Natural killer cell (primary cell): ENCODE data around the gene PKMYT1. TPM values are rescaled to one million over a fixed set of nuclear protein-coding genes. Genes with fewer than 3 reads are reported as not detected.

Experiments
- ATAC-seq, 3 donors: fragments of 150-1000 bp in 2 of 3; fragments of 200-7000 bp in 1 of 3; cut with Tn5 transposase; 1 replicate in 1 of 3; 2 replicates in 2 of 3; pipeline ENCODE4 v1.10.0; 2021; ENCODE audit warnings: mild to moderate bottlenecking in 2 of 3, moderate library complexity in 2 of 3
- DNase-seq, 2 donors: peaks; one replicate each; pipeline versions ENCODE4 v3.0.0 to v3.0.0-alpha.2; 2013 to 2021; ENCODE audit warnings: mixed read lengths in 1 of 2
- H3K27ac ChIP-seq: one replicate; pipeline ENCODE4 v1.5.1; 2013; ENCODE audit warnings: mild to moderate bottlenecking, low read length
- H3K27me3 ChIP-seq: one replicate; pipeline ENCODE4 v1.6.1; 2013; ENCODE audit warnings: low read length; ENCODE audit not compliant: control insufficient read depth, insufficient read depth
- H3K36me3 ChIP-seq: one replicate; pipeline ENCODE4 v1.6.1; 2013; ENCODE audit warnings: low read length; ENCODE audit not compliant: control insufficient read depth, insufficient read depth
- H3K4me1 ChIP-seq: one replicate; pipeline ENCODE4 v1.6.1; 2013; ENCODE audit warnings: low read length; ENCODE audit not compliant: control insufficient read depth, insufficient read depth
- H3K4me3 ChIP-seq: one replicate; pipeline ENCODE4 v1.5.1; 2013; ENCODE audit warnings: low read length
- H3K9me3 ChIP-seq: one replicate; pipeline ENCODE4 v1.6.1; 2013; ENCODE audit warnings: low read length; ENCODE audit not compliant: control insufficient read depth, insufficient read depth
- H3K27ac Mint-ChIP-seq, 2 donors: one replicate each; pipeline ENCODE4 v1.8.0; 2022; ENCODE audit warnings: mild to moderate bottlenecking in 2 of 2, mixed read lengths in 2 of 2, moderate library complexity in 1 of 2
- H3K27me3 Mint-ChIP-seq, 2 donors: one replicate each; pipeline ENCODE4 v1.8.0; 2022; ENCODE audit warnings: low read depth in 2 of 2, mixed read lengths in 2 of 2
- H3K36me3 Mint-ChIP-seq: one replicate; pipeline ENCODE4 v1.8.0; 2022; ENCODE audit warnings: mixed read lengths
- H3K4me1 Mint-ChIP-seq, 2 donors: one replicate each; pipeline ENCODE4 v1.8.0; 2022; ENCODE audit warnings: mixed read lengths in 2 of 2
- H3K4me3 Mint-ChIP-seq: one replicate; pipeline ENCODE4 v1.8.0; 2022; ENCODE audit warnings: mild to moderate bottlenecking, moderate library complexity, mixed read lengths
- H3K9me3 Mint-ChIP-seq, 2 donors: one replicate each; pipeline ENCODE4 v1.8.0; 2022; ENCODE audit warnings: mixed read lengths in 2 of 2
- WGBS: methylation state at CpG from one replicate; pipeline ENCODE4 v1.1.7; 2013; ENCODE audit warnings: missing lambda C conversion rate; ENCODE audit not compliant: insufficient coverage; 5-methylcytosine and 5-hydroxymethylcytosine counted together
- intact Hi-C: fragments of 100-400 bp; cut with micrococcal nuclease; formaldehyde crosslinking; loops from one replicate; pipeline ENCODE4 v1.14.2; 2022
- total RNA-seq, 4 donors: library from RNA; stranded (reverse); fragments of 120-200 nt in 1 of 4; gene quantifications; one replicate each; pipeline versions ENCODE4 v1.2.3 to v1.2.4, GENCODE V29; 2013 to 2022
- TF ChIP-seq, protein P1 (sequence below): fragments of 200-600 bp; IDR thresholded peaks from one replicate; pipeline ENCODE4 v1.8.0; 2022; ENCODE audit warnings: antibody characterized with exemption

PKMYT1 gene
- total RNA-seq, 3 donors from 2014 or later (not counting 1 experiment from before 2014, with no cell fraction given): 2.6 to 5.9 (median 3.5) TPM

DNA sequence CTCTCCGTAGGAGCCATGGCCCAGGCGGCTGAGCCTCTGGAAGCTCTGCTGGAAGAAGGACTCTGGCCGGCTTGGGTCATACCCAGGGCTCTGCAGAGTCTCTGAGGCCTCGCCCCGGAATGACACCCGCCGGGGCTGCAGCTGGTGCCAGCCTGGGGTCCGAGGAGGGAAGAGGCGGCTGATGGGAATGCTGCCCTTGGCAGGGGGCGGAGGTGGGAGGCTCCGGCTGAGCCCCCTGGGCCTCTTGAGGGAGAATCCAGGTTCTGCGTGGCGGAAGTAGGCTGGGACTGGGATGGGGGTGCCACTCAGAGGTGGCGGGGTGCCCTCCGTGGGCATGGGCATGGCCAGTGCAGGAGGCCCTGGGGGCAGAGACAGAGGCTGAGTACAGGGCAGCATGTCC lies 3.6 kb downstream of the PKMYT1 start:
- Mint-ChIP-seq H3K4me3 (no peak overlapping the region), H3K36me3 (no peaks in the 10 kb centered on the region), H3K27me3 (no peaks in the 10 kb centered on the region), H3K4me1 (peaks cover 0 to 8% of the 10 kb centered on the region in 2 donors), H3K9me3 (no peaks in the 10 kb centered on the region), H3K27ac (no peak overlapping the region)
- no peaks in the 10 kb centered on the region for H3K36me3 ChIP-seq
- intact Hi-C loops: no loop called here
- DNase-seq (no peak), ATAC-seq (no peak)
- 93% methylated on average over 15 of the region's 15 CpGs for WGBS
- TF ChIP-seq, protein P1, sequence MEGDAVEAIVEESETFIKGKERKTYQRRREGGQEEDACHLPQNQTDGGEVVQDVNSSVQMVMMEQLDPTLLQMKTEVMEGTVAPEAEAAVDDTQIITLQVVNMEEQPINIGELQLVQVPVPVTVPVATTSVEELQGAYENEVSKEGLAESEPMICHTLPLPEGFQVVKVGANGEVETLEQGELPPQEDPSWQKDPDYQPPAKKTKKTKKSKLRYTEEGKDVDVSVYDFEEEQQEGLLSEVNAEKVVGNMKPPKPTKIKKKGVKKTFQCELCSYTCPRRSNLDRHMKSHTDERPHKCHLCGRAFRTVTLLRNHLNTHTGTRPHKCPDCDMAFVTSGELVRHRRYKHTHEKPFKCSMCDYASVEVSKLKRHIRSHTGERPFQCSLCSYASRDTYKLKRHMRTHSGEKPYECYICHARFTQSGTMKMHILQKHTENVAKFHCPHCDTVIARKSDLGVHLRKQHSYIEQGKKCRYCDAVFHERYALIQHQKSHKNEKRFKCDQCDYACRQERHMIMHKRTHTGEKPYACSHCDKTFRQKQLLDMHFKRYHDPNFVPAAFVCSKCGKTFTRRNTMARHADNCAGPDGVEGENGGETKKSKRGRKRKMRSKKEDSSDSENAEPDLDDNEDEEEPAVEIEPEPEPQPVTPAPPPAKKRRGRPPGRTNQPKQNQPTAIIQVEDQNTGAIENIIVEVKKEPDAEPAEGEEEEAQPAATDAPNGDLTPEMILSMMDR: no peak
- H3K4me3 ChIP-seq: no peak overlapping the region
- peaks cover 15% of the 10 kb centered on the region for H3K4me1 ChIP-seq
- H3K27me3 ChIP-seq: no peaks in the 10 kb centered on the region
- no peak overlapping the region for H3K27ac ChIP-seq
- no peaks in the 10 kb centered on the region for H3K9me3 ChIP-seq

DNA sequence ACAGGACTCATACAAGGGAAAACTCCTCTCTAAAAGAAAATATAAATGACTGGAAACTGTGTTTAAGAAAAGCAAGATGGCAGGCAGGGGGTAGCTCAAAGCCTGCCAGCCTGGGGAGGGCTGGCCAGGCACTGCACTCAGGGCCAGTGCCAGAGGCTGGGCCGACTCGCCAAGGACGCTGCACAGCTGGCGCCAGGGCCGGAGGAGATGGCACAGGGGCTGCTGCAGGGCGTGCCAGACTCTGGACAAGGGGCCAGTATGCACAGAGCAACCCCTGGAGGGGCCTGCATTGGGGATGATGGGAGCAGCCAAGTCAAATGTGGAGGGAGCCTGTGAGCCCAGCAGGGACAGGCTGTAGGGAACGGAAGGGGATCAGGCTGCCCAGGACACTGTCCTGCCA lies 4.0 kb downstream of the PKMYT1 start:
- H3K4me3 ChIP-seq: no peak overlapping the region
- 97% methylated on average over 7 of the region's 7 CpGs for WGBS

DNA sequence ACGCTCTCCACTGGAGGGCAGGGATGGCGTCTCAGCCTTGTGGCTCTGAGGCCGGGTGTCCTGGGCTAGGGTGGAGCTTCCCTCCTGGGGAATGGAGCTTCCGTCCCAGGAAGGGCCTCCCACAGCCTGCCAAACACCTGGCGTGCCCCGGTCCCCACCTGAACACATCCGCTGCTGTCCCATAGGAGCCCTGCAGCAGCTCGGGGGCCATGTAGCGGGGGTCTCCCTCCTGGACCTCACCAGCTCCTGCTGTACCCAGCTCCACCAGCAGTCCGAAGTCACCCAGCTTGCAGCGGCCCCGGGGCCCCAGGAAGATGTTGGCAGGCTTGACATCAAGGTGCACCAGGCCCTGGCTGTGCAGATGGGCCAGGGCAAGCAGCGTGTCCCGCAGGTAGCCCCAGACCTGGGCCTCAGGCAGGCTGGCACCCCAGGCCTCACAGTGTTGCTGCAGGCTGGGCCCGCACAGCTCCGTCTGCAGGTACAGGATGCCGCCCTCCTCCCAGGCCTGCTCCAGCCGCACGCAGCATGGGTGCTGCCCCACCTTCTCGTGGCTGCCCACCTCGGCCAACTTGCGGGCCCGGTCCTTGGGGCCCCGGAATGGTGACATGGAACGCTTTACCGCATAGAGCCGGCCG lies 5.0 kb downstream of the PKMYT1 start:
- no peaks in the 10 kb centered on the region for H3K36me3 ChIP-seq
- Mint-ChIP-seq H3K27me3 (no peaks in the 10 kb centered on the region), H3K36me3 (no peaks in the 10 kb centered on the region), H3K4me1 (peaks cover 0 to 4% of the 10 kb centered on the region in 2 donors), H3K27ac (no peak overlapping the region), H3K4me3 (no peak overlapping the region), H3K9me3 (no peaks in the 10 kb centered on the region)
- H3K4me1 ChIP-seq: peaks cover 14% of the 10 kb centered on the region
- H3K27me3 ChIP-seq: no peaks in the 10 kb centered on the region
- DNase-seq (no peak), ATAC-seq (no peak)
- intact Hi-C loops: no loop called here
- H3K4me3 ChIP-seq: no peak overlapping the region
- WGBS: 98% methylated on average over 28 of the region's 28 CpGs
- H3K9me3 ChIP-seq: no peaks in the 10 kb centered on the region
- no peak overlapping the region for H3K27ac ChIP-seq
- TF ChIP-seq, protein P1: no peak

More for the DNA sequence above, 4.0 kb downstream of the PKMYT1 start:
- intact Hi-C loops: no loop called here
- ATAC-seq (no peak), DNase-seq (no peak)
- Mint-ChIP-seq H3K4me3 (no peak overlapping the region), H3K27me3 (no peaks in the 10 kb centered on the region), H3K4me1 (peaks cover 0 to 7% of the 10 kb centered on the region in 2 donors), H3K9me3 (no peaks in the 10 kb centered on the region), H3K36me3 (no peaks in the 10 kb centered on the region), H3K27ac (no peak overlapping the region)
- no peaks in the 10 kb centered on the region for H3K9me3 ChIP-seq
- no peaks in the 10 kb centered on the region for H3K27me3 ChIP-seq
- peaks cover 12% of the 10 kb centered on the region for H3K4me1 ChIP-seq
- no peak overlapping the region for H3K27ac ChIP-seq
- no peaks in the 10 kb centered on the region for H3K36me3 ChIP-seq
- TF ChIP-seq, protein P1: no peak
